ENCODE measurements around the gene BMPR1A. TPM values are rescaled to one million over a fixed set of nuclear protein-coding genes. Genes with fewer than 3 reads are reported as not detected.
A peak's percentile ranks its signal among the peaks of the same experiment; 100 is the strongest.

The BMPR1A gene
- total RNA-seq, 2 donors from 2014 or later, result 9.9 to 12.2 TPM

DNA sequence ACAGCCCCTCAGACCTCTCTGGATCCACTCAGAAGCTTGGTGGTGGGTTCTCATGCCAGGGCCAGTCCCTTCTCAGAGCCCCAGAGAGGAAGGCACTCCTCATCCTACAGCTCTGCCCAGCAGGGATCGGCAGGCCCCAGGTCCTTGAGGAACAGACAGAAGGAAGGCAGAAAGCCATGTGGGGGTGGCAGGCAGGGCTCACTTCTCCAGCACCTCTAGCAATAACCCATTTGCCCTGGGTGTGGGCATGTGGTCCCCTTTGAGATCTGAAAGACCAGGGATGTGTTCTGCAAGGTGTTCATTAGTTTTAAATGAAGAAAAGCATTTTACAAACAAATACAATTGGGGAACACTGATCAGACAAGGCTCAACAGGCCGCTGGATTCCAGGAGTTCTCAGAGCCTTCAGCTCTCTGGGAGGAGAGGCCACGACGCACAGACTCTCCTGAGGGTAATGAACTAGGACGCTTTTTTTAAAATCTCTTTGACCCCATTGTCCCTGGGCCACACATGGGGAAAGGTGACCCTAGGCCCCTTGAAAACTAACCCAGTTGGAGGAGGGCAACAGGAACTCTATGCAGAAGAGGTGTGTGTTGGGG lies 47.5 kb upstream of the BMPR1A start:
- Histone ChIP-seq H3K27me3 (no peaks in the 10 kb centered on the region), H3K27ac (no peak overlapping the region), H3K4me1 (peaks cover 12% of the 10 kb centered on the region), H3K36me3 (replicated peaks in 1 of 2; ENCODE audit: insufficient read depth in 1 of 2, low read depth in 2 of 2) (no peaks in the 10 kb centered on the region), H3K4me3 (no peak overlapping the region), H3K9me3 (no peaks in the 10 kb centered on the region)
- TF ChIP-seq, protein P1, sequence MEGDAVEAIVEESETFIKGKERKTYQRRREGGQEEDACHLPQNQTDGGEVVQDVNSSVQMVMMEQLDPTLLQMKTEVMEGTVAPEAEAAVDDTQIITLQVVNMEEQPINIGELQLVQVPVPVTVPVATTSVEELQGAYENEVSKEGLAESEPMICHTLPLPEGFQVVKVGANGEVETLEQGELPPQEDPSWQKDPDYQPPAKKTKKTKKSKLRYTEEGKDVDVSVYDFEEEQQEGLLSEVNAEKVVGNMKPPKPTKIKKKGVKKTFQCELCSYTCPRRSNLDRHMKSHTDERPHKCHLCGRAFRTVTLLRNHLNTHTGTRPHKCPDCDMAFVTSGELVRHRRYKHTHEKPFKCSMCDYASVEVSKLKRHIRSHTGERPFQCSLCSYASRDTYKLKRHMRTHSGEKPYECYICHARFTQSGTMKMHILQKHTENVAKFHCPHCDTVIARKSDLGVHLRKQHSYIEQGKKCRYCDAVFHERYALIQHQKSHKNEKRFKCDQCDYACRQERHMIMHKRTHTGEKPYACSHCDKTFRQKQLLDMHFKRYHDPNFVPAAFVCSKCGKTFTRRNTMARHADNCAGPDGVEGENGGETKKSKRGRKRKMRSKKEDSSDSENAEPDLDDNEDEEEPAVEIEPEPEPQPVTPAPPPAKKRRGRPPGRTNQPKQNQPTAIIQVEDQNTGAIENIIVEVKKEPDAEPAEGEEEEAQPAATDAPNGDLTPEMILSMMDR (IDR thresholded peaks at IDR 0.05), result no peak
- TF ChIP-seq POLR2A (IDR thresholded peaks at IDR 0.05), result no peak
- DNase-seq (no peak), ATAC-seq (no peak)
- WGBS, 2 donors, result 80 to 87% methylated on average over 5 of the region's 5 CpGs
- intact Hi-C loops (cut with DNase I), result no loop called here

DNA sequence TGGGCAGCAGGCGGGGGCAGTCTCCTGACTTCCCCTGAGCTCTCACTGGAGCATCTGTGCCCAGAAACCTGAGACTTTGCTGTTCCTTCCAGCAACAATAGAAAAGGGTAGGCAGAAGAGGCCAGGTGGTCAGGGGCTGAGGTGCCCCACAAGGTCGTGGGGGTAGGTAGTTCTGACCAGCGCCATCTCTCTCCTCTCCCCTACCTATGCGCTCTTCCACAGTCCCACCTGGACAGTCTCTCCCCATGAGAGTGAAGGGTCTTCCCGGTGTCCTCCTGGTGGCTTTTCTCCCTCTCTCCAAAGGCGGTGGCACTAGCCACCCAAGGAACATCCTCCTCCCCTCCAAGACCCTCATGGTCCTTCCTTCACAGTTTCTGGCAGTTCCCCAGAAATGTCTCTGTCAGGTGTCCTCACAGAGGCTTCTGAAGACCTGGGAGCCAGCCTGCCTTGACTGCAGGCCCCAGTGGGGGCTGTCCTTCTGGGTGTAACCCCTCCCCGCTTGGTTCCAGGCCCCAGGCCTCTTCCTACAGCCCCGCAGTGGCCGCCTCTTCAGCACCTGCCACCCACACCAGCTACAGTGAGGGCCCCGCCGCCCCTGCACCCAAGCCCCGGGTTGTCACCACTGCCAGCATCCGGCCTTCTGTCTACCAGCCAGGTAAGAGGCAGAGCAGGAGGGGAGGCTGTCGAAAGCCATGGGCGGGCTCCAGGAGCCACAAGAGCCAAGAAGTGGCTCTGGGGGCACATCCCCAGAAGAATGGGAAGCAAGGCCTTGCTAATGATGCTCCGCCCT lies 46.8 kb upstream of the BMPR1A start:
- no peak for DNase-seq

DNA sequence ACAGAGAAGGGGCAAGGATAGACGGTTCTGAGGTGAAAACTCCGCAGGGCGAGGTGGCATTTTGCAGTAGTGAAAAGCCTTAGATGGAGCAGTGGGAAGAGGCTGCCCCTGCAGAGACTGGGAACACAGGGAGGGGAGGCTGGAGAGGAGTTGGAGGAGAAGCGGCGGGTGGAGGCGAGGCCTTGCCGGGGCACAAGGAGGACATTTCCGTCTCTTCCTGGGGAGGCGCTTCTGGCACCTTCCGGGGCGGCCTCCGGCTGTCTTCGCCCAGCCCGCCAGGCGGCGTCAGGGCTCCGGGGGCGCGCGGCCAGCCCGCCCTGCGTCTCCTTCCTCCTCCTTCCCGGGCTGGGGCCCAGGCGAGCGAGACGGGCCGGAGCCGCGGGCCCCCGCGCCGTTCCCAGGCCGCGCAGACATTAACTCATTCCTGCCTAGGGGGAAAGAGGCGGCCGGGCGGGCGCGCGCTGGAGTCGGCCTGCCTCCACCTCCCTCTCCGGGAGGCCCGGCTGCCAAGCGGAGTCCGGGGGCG lies 45.4 kb upstream of the BMPR1A start:
- intact Hi-C loops (cut with DNase I), result no loop called here
- peak; percentile 70 to 74 (median 70) for TF ChIP-seq POLR2A (IDR thresholded peaks at IDR 0.05)
- TF ChIP-seq, protein P1 (IDR thresholded peaks at IDR 0.05), result peak; percentile 74 to 98 (median 89)
- DNase-seq, result peak; percentile 87 to 91 (median 88)
- peak; percentile 96 for ATAC-seq
- no peaks in the 10 kb centered on the region for H3K36me3 ChIP-seq (replicated peaks in 1 of 2; ENCODE audit: insufficient read depth in 1 of 2, low read depth in 2 of 2)
- 5 to 12% methylated on average over 16 to 33 of the region's 46 CpGs for WGBS, 2 donors
- H3K27me3 ChIP-seq, result no peaks in the 10 kb centered on the region
- H3K9me3 ChIP-seq, result no peaks in the 10 kb centered on the region
- peak overlapping the region; percentile 39 to 69 for H3K4me3 ChIP-seq
- peak overlapping the region; percentile 86 to 95 (median 92) for H3K27ac ChIP-seq
- peaks cover 12% of the 10 kb centered on the region for H3K4me1 ChIP-seq

More for the DNA sequence above, 46.8 kb upstream of the BMPR1A start:
- ATAC-seq, result no peak
- no peak for TF ChIP-seq POLR2A (IDR thresholded peaks at IDR 0.05)
- Histone ChIP-seq H3K4me1 (peaks cover 12% of the 10 kb centered on the region), H3K27me3 (no peaks in the 10 kb centered on the region), H3K27ac (no peak overlapping the region), H3K36me3 (replicated peaks in 1 of 2; ENCODE audit: insufficient read depth in 1 of 2, low read depth in 2 of 2) (no peaks in the 10 kb centered on the region), H3K9me3 (no peaks in the 10 kb centered on the region), H3K4me3 (no peak overlapping the region)
- intact Hi-C loops (cut with DNase I), result no loop called here
- 94% methylated on average over 10 to 16 of the region's 16 CpGs for WGBS, 2 donors

DNA sequence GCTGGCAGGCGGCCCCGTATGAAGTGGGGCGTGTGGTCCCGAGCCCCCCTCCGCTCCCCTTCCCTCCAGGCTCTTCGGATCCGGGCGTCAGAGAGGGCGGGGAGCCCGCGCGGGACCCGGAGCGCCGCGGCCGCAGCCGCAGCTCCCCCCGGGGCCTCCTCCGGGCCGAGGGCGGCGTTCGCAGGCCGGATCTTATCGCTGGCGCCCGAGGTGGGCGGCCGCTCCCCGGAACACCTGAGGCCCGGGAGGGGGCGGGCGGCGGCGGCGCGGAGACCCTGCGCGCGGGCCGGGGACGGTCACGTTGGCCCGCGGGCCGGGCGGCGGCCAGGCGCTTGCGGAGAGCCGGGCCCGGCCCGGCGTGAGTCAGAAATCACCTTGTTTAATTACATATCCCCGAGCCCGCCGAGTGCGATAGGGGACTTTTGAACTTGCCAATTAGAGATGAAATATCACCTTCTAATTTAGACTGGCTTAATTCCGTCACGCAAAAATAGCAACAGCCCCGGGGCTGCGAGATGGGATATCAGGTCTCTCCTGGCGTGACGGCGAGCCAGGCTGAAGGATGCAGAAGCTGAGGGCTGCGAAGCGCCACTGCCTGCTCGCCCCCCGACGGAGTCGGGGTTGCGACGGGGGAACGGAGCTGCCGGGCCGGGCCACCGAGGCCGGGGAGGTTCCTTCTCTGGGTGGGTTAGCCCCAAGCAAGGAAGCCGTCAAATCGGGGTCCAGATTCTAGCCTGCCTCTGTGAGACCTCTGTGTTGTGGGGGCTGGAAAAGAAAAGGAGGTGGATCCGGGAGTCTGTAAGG lies 44.7 kb upstream of the BMPR1A start:
- ATAC-seq (peak; percentile 56), DNase-seq (peak; percentile 47 to 61 (median 52))
- Histone ChIP-seq H3K36me3 (replicated peaks in 1 of 2; ENCODE audit: insufficient read depth in 1 of 2, low read depth in 2 of 2) (no peaks in the 10 kb centered on the region), H3K27ac (peak overlapping the region; percentile 86 to 95 (median 92)), H3K4me1 (peaks cover 12% of the 10 kb centered on the region), H3K4me3 (peak overlapping the region; percentile 39 to 69), H3K9me3 (no peaks in the 10 kb centered on the region), H3K27me3 (no peaks in the 10 kb centered on the region)
- intact Hi-C loops (cut with DNase I), result no loop called here
- WGBS, 2 donors, result 0 to 1% methylated on average over 3 to 64 of the region's 82 CpGs
- TF ChIP-seq, protein P1 (IDR thresholded peaks at IDR 0.05), result no peak
- TF ChIP-seq POLR2A (IDR thresholded peaks at IDR 0.05), result no peak

DNA sequence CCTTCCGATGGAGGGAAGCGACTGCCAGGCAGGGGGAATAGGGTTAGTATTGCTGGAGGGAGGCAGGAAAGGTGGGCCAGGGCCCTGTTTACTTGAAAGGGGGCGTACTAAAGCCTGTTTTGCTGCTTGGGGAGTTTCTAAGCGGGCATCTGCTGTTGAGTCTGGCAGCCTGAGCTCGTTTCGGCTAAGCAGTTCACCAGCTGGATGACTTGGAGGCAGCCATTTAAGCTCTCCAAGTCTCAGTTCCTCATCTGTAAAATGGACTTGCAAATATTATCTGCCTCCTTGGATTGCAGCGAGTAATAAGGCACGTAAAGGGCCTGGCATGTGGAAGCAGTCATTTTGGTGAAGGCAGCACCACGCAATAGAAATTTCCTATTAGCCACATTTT lies 44.1 kb upstream of the BMPR1A start:
- WGBS, 2 donors, result 61 to 73% methylated on average over 9 of the region's 9 CpGs
- Histone ChIP-seq H3K4me1 (peaks cover 12% of the 10 kb centered on the region), H3K27ac (peak overlapping the region; percentile 86 to 95 (median 92)), H3K27me3 (no peaks in the 10 kb centered on the region), H3K9me3 (no peaks in the 10 kb centered on the region), H3K36me3 (replicated peaks in 1 of 2; ENCODE audit: insufficient read depth in 1 of 2, low read depth in 2 of 2) (no peaks in the 10 kb centered on the region), H3K4me3 (peak overlapping the region in 1 of 2 donors; percentile 69)
- no peak for ATAC-seq
- intact Hi-C loops (cut with DNase I), result no loop called here
- TF ChIP-seq, protein P1 (IDR thresholded peaks at IDR 0.05), result no peak
- no peak for TF ChIP-seq POLR2A (IDR thresholded peaks at IDR 0.05)
- DNase-seq, result no peak

Data from body of pancreas (tissue), 4 donors.